H1 (cell line): Measurements from ENCODE around the gene SPAG4. TPM values are rescaled to one million over a fixed set of nuclear protein-coding genes. Genes with fewer than 3 reads are reported as not detected.

Source experiments
- CTCF ChIA-PET: fragments of 300-600 bp; sonication (Branson Sonifier 250); formaldehyde crosslinking; loops from one replicate; lab custom pipeline; 2021; ENCODE audit not compliant: partially characterized antibody; lab: Charles Lee
- POLR2A ChIA-PET: fragments of 300-600 bp; sonication (Branson Sonifier 250); formaldehyde crosslinking; loops from one replicate; lab custom pipeline; 2021; ENCODE audit warnings: inconsistent platforms; ENCODE audit not compliant: partially characterized antibody; lab: Charles Lee
- DNase-seq, 2 experiments: peaks; one replicate each; pipeline versions ENCODE4 v3.0.0 to v3.0.0-alpha.2; 2010 to 2022; ENCODE audit warnings: low spot score in 2 of 2, low read depth in 1 of 2, mixed read lengths in 1 of 2
- FAIRE-seq: peaks from 2 replicates; lab custom pipeline; 2011; peaks lifted over from hg19 to GRCh38; lab: Jason Lieb, UNC
- H2AFZ ChIP-seq: 2 replicates; pipeline ENCODE4 v1.8.1; 2012; ENCODE audit warnings: low read length, inconsistent platforms
- H2AK5ac ChIP-seq: 2 replicates; pipeline ENCODE4 v1.6.1; 2013; ENCODE audit warnings: low read depth, low read length
- H2BK120ac ChIP-seq: replicated peaks from 2 replicates; pipeline ENCODE3; 2013; ENCODE audit warnings: low read depth, low read length, inconsistent platforms
- H2BK12ac ChIP-seq: 2 replicates; pipeline ENCODE4 v1.6.1; 2013; ENCODE audit warnings: low read depth, low read length
- H2BK15ac ChIP-seq: 2 replicates; pipeline ENCODE4 v1.6.1; 2013; ENCODE audit warnings: low read length
- H2BK20ac ChIP-seq: 2 replicates; pipeline ENCODE4 v1.6.1; 2013; ENCODE audit warnings: low read length
- H2BK5ac ChIP-seq: 2 replicates; pipeline ENCODE4 v1.6.1; 2013; ENCODE audit warnings: low read depth, low read length
- H3K14ac ChIP-seq: 2 replicates; pipeline ENCODE4 v1.6.1; 2013; ENCODE audit warnings: inconsistent platforms; ENCODE audit not compliant: insufficient read length
- H3K18ac ChIP-seq: 2 replicates; pipeline ENCODE4 v1.6.1; 2013; ENCODE audit warnings: low read length; ENCODE audit errors: extremely low read depth
- H3K23ac ChIP-seq: 2 replicates; pipeline ENCODE4 v1.6.1; 2013; ENCODE audit warnings: inconsistent platforms; ENCODE audit not compliant: insufficient read length
- H3K23me2 ChIP-seq: 2 replicates; pipeline ENCODE4 v1.6.1; 2013; ENCODE audit warnings: low read depth, low read length
- H3K27ac ChIP-seq: 2 replicates; pipeline ENCODE4 v1.6.1; 2011; ENCODE audit warnings: low read depth, low read length, inconsistent platforms
- H3K27me3 ChIP-seq, 4 experiments: replicated peaks in 1 of 4; 1 replicate in 1 of 4; 2 replicates in 3 of 4; pipeline versions ENCODE4 v1.6.1 to v1.8.1; 2011 to 2013; ENCODE audit warnings: low read length in 3 of 4, mild to moderate bottlenecking in 3 of 4, inconsistent platforms in 2 of 4, mixed read lengths in 2 of 4, moderate library complexity in 1 of 4; ENCODE audit not compliant: control insufficient read depth in 3 of 4, insufficient read depth in 3 of 4; ENCODE audit errors: extremely low read depth in 1 of 4
- H3K36me3 ChIP-seq, 4 experiments: 2 replicates each; pipeline versions ENCODE4 v1.6.1 to v1.8.1; 2011 to 2013; ENCODE audit warnings: mild to moderate bottlenecking in 4 of 4, low read length in 3 of 4, moderate library complexity in 2 of 4, control low read depth in 1 of 4, inconsistent platforms in 1 of 4; ENCODE audit not compliant: insufficient read depth in 4 of 4, control insufficient read depth in 2 of 4
- H3K4ac ChIP-seq: replicated peaks from 2 replicates; pipeline ENCODE3; 2013; ENCODE audit warnings: low read length, low read depth, mixed read lengths, inconsistent platforms; ENCODE audit not compliant: insufficient read length
- H3K4me1 ChIP-seq, 4 experiments: replicated peaks in 1 of 4; 1 replicate in 1 of 4; 2 replicates in 3 of 4; pipeline versions ENCODE4 v1.6.1 to v1.8.1; 2011 to 2013; ENCODE audit warnings: low read length in 3 of 4, inconsistent platforms in 2 of 4, mixed read lengths in 1 of 4; ENCODE audit not compliant: insufficient read depth in 4 of 4, control insufficient read depth in 3 of 4
- H3K4me2 ChIP-seq, 2 experiments: 2 replicates each; pipeline versions ENCODE4 v1.6.1 to v1.8.1; 2011 to 2013; ENCODE audit warnings: low read depth in 2 of 2, low read length in 2 of 2, control low read depth in 1 of 2, inconsistent platforms in 1 of 2, mild to moderate bottlenecking in 1 of 2; ENCODE audit not compliant: insufficient read depth in 1 of 2
- H3K4me3 ChIP-seq, 4 experiments: fragments of 200-600, 300-600 bp in 1 of 4; sonication (generic), shearing (Covaris generic), sonication (Bioruptor Twin) in 1 of 4; 2 replicates each; pipeline versions ENCODE4 v1.5.1 to v1.8.1; 2011 to 2016; ENCODE audit warnings: low read length in 4 of 4, low read depth in 3 of 4, control low read depth in 2 of 4, inconsistent platforms in 2 of 4, mild to moderate bottlenecking in 2 of 4, mixed read lengths in 1 of 4, moderate library complexity in 1 of 4; ENCODE audit not compliant: insufficient read depth in 2 of 4; ENCODE audit errors: extremely low read depth in 1 of 4
- H3K56ac ChIP-seq: replicated peaks from 2 replicates; pipeline ENCODE3; 2013; ENCODE audit warnings: low read depth, mild to moderate bottlenecking, mixed read lengths, low read length, inconsistent platforms; ENCODE audit not compliant: insufficient read length
- H3K79me1 ChIP-seq: 2 replicates; pipeline ENCODE4 v1.6.1; 2013; ENCODE audit warnings: low read depth, low read length, control low read depth
- H3K79me2 ChIP-seq, 2 experiments: 2 replicates each; pipeline versions ENCODE4 v1.6.1 to v1.8.1; 2012 to 2013; ENCODE audit warnings: low read length in 2 of 2, mild to moderate bottlenecking in 2 of 2, inconsistent platforms in 1 of 2; ENCODE audit not compliant: insufficient read depth in 2 of 2, control insufficient read depth in 1 of 2
- H3K9ac ChIP-seq, 4 experiments: replicated peaks in 1 of 4; 1 replicate in 1 of 4; 2 replicates in 3 of 4; pipeline versions ENCODE4 v1.6.1 to v1.8.1; 2011 to 2013; ENCODE audit warnings: low read depth in 3 of 4, low read length in 3 of 4, control low read depth in 2 of 4, mild to moderate bottlenecking in 2 of 4, moderate library complexity in 2 of 4, inconsistent platforms in 1 of 4; ENCODE audit errors: extremely low read depth in 1 of 4
- H3K9me3 ChIP-seq, 2 experiments: 2 replicates each; pipeline versions ENCODE4 v1.6.1 to v1.8.1; 2012 to 2013; ENCODE audit warnings: mild to moderate bottlenecking in 2 of 2, moderate library complexity in 2 of 2, control low read depth in 1 of 2, inconsistent platforms in 1 of 2, low read depth in 1 of 2, low read length in 1 of 2, mixed read lengths in 1 of 2; ENCODE audit not compliant: insufficient read depth in 2 of 2
- H4K20me1 ChIP-seq, 2 experiments: replicated peaks in 1 of 2; 2 replicates each; pipeline versions ENCODE3 to v1.8.1; 2011 to 2013; ENCODE audit warnings: inconsistent platforms in 2 of 2, low read length in 2 of 2, mild to moderate bottlenecking in 1 of 2; ENCODE audit not compliant: insufficient read depth in 2 of 2, control insufficient read depth in 1 of 2
- H4K5ac ChIP-seq: 2 replicates; pipeline ENCODE4 v1.6.1; 2013; ENCODE audit warnings: low read length, low read depth, mixed read lengths, inconsistent platforms; ENCODE audit not compliant: insufficient read length
- H4K8ac ChIP-seq: 2 replicates; pipeline ENCODE4 v1.8.0; 2013; ENCODE audit warnings: mild to moderate bottlenecking, moderate library complexity, low read length, inconsistent platforms; ENCODE audit not compliant: insufficient read depth; ENCODE audit errors: extremely low read depth
- H4K91ac ChIP-seq: replicated peaks from 2 replicates; pipeline ENCODE3; 2013; ENCODE audit warnings: low read length, mixed read lengths, inconsistent platforms; ENCODE audit not compliant: insufficient read length
- SUZ12 ChIP-seq: fragments of 200-600 bp; sonication (generic); IDR thresholded peaks from 2 replicates; pipeline ENCODE4 v1.6.1; 2012; ENCODE audit warnings: mild to moderate bottlenecking, inconsistent platforms, low read length, moderate library complexity, mixed read lengths
- WGBS, 2 experiments: shearing (Covaris generic) in 1 of 2; methylation state at CpG; one replicate each; pipeline versions ENCODE4 v1.1.6 to v1.1.7; 2013 to 2015; ENCODE audit warnings: low lambda C conversion rate in 2 of 2, mixed read lengths in 2 of 2, inconsistent platforms in 1 of 2, low coverage in 1 of 2, missing lambda C conversion rate in 1 of 2; ENCODE audit not compliant: insufficient replicate concordance in 2 of 2, insufficient coverage in 1 of 2, insufficient read length in 1 of 2; ENCODE audit errors: extremely low coverage in 1 of 2, missing lambda C conversion rate in 1 of 2; 5-methylcytosine and 5-hydroxymethylcytosine counted together
- polyA plus RNA-seq, 7 experiments: library from polyadenylated mRNA; depleted of rRNA in 3 of 7; stranded (reverse) in 5 of 7; unstranded in 2 of 7; fragments of >200 nt in 5 of 7; fragments of 200-250 nt in 2 of 7; gene quantifications; 1 replicate in 5 of 7; 2 replicates in 1 of 7; 4 replicates in 1 of 7; pipeline versions ENCODE4 v1.2.1 to v1.2.3, GENCODE V29; 2011 to 2013; ENCODE audit warnings: missing spikeins in 2 of 7, mixed read lengths in 2 of 7
- total RNA-seq: library from RNA; stranded (reverse); fragmentation: NEBNext Ultra II Directional; extraction: Animal tissue kit (Norgen Biotek cat#: 25700); gene quantifications from 2 replicates; pipeline ENCODE4 v1.2.1, GENCODE V29; 2021

SPAG4 gene
- total and polyA plus RNA-seq, 2 of the 8 experiments (the other 6 are each of a cell fraction or from before 2014, with no cell fraction given): 2.4 to 6.0 TPM

- H3K4me1 ChIP-seq: no peaks in the 10 kb centered on the region; a peak in 1 of 7 replicates
- H3K9me3 ChIP-seq: no peaks in the 10 kb centered on the region
- H3K23me2 ChIP-seq: peaks cover 2% of the 10 kb centered on the region; the same call in 1 of the 2 replicates
- no peak overlapping the region for H2BK15ac ChIP-seq
- peaks cover 0 to 16% (median 8%) of the 10 kb centered on the region in 4 experiments; a peak in 6 of 8 replicates for H3K36me3 ChIP-seq
- no peak overlapping the region for H4K8ac ChIP-seq
- ChIA-PET CTCF (interaction anchor here (0.6 kb wide), 1 partner anchor 17 kb away, joined by 3 read pairs; no protein-coding TSS in a partner anchor), POLR2A (interaction anchor here (1.1 to 3.2 kb wide), 3 partner anchors 15 to 73 kb away, joined by 4 to 12 read pairs (median 4); partner anchors contain the start of gene RBM39)
- no peak overlapping the region for H2BK12ac ChIP-seq
- no peak overlapping the region for H3K56ac ChIP-seq
- no peak overlapping the region for H2AFZ ChIP-seq
- FAIRE-seq (no peak), DNase-seq (no peak)
- WGBS, 2 experiments: 94% methylated on average over 5 of the region's 5 CpGs; no CpG with 5 or more reads in 1 of the 2 experiments
- no peak overlapping the region for H2BK5ac ChIP-seq
- no peak overlapping the region for H3K18ac ChIP-seq
- H3K4me2 ChIP-seq: no peak overlapping the region
- H3K4ac ChIP-seq: no peak overlapping the region
- no peak for TF ChIP-seq SUZ12
- no peak overlapping the region for H4K5ac ChIP-seq
- peaks cover 2 to 6% of the 10 kb centered on the region in 2 experiments for H3K79me2 ChIP-seq
- H4K91ac ChIP-seq: no peak overlapping the region
- H3K4me3 ChIP-seq: no peak overlapping the region
- H4K20me1 ChIP-seq: peaks cover 0 to under 1% of the 10 kb centered on the region in 2 experiments
- H3K27me3 ChIP-seq: no peaks in the 10 kb centered on the region
- H3K9ac ChIP-seq: no peak overlapping the region
- H2BK20ac ChIP-seq: no peak overlapping the region
- H2AK5ac ChIP-seq: no peak overlapping the region
- no peak overlapping the region for H3K23ac ChIP-seq
- no peaks in the 10 kb centered on the region for H3K79me1 ChIP-seq
- no peak overlapping the region for H3K27ac ChIP-seq
- no peak overlapping the region for H2BK120ac ChIP-seq
- no peak overlapping the region for H3K14ac ChIP-seq
Measured at GRCh38 chr20:35669221-35669620, 53.6 kb downstream of the SPAG4 start.
